GM08714 (cell line): ENCODE measurements around the gene DENND1C.

Source experiments
- H3K4me3 ChIP-seq: fragments of 200-500 bp; sonication (Bioruptor generic); 2 replicates; pipeline ENCODE4 v1.5.1; 2014; ENCODE audit warnings: mild to moderate bottlenecking, low read length, inconsistent platforms
- ZNF274 ChIP-seq: IDR thresholded peaks from 2 replicates; pipeline ENCODE4 v1.6.1; 2012; ENCODE audit warnings: mild to moderate bottlenecking, low read depth, low read length

Gene DENND1C

DNA sequence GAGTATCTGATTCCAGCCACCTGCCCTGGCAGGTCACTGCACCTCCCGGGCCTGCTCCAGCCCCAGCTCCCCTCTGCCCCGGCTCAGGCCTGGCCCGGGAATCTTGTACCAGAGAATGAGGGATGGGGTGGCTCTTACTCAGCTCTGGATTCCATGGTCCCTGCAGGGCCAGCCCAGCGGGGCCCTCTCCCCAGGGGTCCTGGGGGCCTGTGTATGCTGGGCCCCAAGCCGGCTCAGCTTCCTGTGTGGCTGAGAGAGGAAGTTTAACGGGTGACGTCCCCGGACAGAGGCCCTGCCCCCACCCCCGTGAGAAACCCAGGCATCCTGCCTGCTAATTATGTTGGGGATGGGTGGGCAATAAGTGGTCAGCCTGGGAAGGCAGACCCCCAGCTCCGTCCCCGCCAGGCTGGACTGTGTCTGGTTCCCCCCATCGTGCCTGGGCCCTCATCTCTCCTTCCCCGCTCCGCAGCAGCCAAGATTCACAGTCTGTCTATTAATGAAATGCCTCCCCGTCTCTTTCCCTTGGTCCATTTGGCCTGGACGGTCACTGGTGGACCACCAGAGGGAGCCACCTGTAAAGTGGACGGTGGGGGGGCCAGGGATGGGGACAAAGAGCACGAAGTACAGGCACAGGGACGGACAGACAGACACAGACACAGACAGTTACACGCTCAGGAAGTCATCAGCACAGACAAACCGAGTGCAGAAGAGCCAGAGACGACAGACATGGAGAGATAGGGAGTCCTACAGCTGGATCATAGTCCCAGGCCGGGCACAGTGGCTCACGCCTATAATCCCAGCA lies at the start of gene DENND1C:
Gene DENND1C (minus strand): TSS at position 247 of the 802 bp plus-strand sequence. CDS start 92 bp downstream, at position 155.
- peak within 1 kb of the TSS; percentile 82 for H3K4me3 ChIP-seq
- TF ChIP-seq ZNF274: no peak

- no peak for TF ChIP-seq ZNF274
- peak within 1 kb of the TSS; percentile 97 for H3K4me3 ChIP-seq
These were observed 49.0 kb upstream of the DENND1C start, which contains the start of gene TNFSF9 for GRCh38 chr19:6530386-6531162. Gene TNFSF9 (plus strand): TSS chr19:6531026. CDS start chr19:6531037, 11 bp downstream.

DNA sequence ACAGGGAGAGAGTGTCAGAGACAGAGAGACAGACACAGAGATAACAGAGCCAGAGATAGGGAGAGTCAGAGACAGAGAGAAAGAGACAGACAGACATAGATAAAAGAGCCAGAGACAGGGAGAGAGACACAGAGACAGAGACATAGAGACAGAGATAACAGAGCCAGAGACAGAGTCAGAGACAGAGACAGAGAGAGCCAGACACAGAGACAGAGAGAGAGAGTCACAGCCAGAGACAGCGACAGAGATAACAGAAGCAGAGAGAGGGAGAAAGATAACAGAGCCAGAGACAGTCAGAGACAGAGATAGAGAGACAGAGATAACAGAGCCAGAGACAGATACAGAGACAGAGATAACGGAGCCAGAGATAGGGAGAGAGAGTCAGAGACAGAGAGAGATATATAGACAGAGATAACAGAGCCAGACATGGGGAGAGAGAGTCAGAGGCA lies 48.4 kb upstream of the DENND1C start:
- TF ChIP-seq ZNF274: no peak
- peak overlapping the region; percentile 95 for H3K4me3 ChIP-seq

DNA sequence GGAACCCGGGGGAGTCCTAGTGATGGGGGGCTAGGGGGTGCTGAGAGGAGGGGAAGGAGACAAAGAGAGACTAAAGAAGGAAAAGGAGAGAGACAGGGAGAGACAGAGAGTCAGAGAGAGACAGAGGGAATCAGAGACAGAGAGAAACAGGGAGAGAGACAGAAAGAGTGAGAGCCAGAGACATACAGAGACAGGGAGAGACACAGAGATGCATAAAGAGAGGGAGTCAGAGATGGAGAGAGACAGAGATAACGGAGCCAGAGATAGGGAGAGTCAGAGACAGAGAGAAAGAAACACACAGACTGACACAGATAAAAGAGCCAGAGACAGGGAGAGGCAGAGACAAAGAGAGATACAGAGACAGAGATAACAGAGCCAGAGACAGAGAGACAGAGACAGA lies 47.8 kb upstream of the DENND1C start:
- H3K4me3 ChIP-seq: peak overlapping the region; percentile 95; the same call in 1 of the 2 replicates
- no peak for TF ChIP-seq ZNF274

GRCh38 chr19:6528544-6529121 lies 47.0 kb upstream of the DENND1C start:
- TF ChIP-seq ZNF274: no peak
- peak overlapping the region; percentile 17; the same call in 1 of the 2 replicates for H3K4me3 ChIP-seq

DNA sequence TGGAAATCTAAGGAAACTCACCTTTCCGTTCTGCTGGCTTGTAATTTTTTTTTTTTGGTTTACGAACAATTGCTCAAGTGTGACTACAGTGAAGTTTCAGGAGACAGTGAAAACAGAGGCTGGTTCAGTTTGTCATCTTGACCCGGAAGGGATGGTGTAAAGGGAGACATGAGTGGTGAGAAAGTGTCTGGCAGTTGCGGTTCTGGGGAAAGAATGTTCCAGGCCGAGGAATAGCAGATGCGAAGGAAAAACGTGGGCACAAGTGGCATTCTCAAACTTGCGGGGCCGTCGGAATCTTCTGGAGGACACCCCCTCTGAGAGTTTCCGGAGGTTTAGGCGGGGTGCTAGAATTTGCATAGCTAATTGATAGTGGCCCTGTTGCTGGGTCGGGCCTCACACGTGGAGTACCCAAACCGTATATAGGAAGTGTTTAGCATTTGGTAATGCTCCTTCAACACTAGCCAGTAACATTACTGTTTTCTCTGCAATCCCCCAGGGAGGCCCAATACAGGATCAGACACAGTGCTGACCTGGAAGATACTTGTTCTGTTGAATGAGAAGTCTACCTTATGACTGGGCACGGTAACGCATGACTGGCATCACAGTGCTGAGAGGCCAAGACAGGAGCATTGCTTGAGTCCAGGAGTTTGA lies 46.4 kb upstream of the DENND1C start:
- H3K4me3 ChIP-seq: peak overlapping the region; percentile 17; the same call in 1 of the 2 replicates
- TF ChIP-seq ZNF274: no peak

DNA sequence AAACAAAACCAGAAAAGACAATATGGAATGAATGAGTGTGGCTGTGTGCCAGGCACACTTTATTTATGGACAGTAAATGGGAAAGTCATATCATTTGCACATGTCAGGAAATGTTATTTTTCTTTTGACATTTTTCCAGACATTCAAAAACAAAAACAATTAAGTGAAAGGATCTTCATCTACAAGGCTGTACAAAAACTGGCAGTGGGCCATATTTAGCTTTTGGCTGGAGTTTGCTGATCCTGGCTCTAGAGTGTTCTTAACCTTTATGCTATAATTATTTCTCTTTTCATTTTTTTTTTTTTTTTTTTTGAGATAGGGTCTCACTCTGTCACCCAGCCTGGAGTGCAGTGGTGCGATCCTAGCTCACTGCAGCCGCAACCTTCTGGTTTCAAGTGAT lies 42.7 kb upstream of the DENND1C start:
- H3K4me3 ChIP-seq: no peak overlapping the region
- no peak for TF ChIP-seq ZNF274

DNA sequence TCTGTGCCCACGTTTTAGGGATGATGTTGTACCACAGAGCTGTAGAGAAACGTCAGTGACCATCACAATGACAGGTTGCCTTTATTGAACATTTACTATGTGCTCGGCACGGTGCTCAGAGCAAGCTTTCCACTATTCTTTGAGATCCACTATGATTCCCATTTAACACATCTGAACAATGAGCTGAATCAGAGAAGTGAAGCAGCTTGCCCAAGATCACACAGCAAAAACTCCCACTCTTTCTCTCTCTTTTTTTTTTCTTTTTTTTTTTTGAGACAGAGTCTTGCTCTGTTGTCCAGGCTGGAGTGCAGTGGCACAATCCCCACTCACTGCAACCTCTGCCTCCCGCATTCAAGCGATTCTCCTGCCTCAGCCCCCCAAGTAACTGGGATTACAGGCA lies 41.1 kb upstream of the DENND1C start:
- peak overlapping the region; percentile 46; the same call in 1 of the 2 replicates for H3K4me3 ChIP-seq

GRCh38 chr19:6521718-6522646 lies 40.4 kb upstream of the DENND1C start:
- peak overlapping the region; percentile 46; the same call in 1 of the 2 replicates for H3K4me3 ChIP-seq
- TF ChIP-seq ZNF274: no peak

More for the DNA sequence above, 41.1 kb upstream of the DENND1C start:
- TF ChIP-seq ZNF274: no peak

GRCh38 chr19:6519289-6519688 lies 37.7 kb upstream of the DENND1C start:
- no peak for TF ChIP-seq ZNF274
- H3K4me3 ChIP-seq: no peak overlapping the region; the same call in 1 of the 2 replicates

DNA sequence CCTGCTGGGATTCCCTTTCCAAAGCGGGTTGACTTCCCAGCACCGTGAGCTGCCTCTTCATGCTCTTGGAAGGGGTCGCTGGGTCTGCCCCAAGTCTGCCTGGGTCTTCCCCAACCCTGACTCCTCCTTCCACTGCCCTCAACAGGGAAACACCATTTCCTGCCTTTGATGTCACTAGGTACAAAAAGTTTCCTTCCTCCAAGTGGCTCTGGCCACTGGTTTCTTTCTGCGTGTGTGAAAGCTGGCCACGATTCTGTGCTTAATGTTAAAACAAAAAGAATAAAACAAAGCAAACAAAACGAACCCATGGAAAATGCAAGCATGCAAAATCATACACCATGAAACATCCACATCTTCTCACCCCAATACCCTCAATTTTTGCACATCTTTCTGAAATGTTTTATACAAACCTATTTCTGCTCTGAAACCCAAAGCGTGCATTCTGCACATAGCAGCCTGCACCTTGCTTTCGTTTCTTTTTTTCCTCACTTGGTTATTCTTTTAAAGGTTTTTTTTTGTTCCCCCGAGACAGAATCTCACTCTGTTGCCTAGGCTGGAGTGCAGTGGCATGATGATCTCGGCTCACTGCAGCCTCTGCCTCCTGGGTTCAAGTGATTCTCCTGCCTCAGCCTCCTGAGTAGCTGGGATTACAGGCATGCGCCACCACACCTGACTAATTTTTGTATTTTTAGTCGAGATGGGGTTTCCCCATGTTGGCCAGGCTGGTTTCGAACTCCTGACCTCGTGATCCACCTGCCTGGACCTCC lies 36.7 kb upstream of the DENND1C start:
- H3K4me3 ChIP-seq: peak overlapping the region; percentile 27; the same call in 1 of the 2 replicates
- no peak for TF ChIP-seq ZNF274
